Urinary bladder (tissue), 4 donors: Measurements from ENCODE around the gene TRIM29. TPM values are rescaled to one million over a fixed set of nuclear protein-coding genes. Genes with fewer than 3 reads are reported as not detected.
"Not testable (repeated sequence)": the region's sequence is repeated elsewhere in the genome, so short reads cannot be mapped to it uniquely, and the experiment has no call there.

Source experiments
- DNase-seq: peaks from one replicate; pipeline ENCODE4 v3.0.0-alpha.2; 2015; ENCODE audit errors: extremely low spot score
- H3K27ac ChIP-seq: one replicate; pipeline ENCODE4 v1.5.1; 2013; ENCODE audit warnings: low read depth, mild to moderate bottlenecking, moderate library complexity
- H3K36me3 ChIP-seq: one replicate; pipeline ENCODE4 v1.6.1; 2013; ENCODE audit warnings: mild to moderate bottlenecking, moderate library complexity; ENCODE audit not compliant: insufficient read depth
- H3K4me1 ChIP-seq: one replicate; pipeline ENCODE4 v1.6.1; 2013; ENCODE audit warnings: mild to moderate bottlenecking, moderate library complexity; ENCODE audit not compliant: insufficient read depth
- H3K4me3 ChIP-seq: one replicate; pipeline ENCODE4 v1.5.1; 2013; ENCODE audit warnings: low read depth, low read length
- WGBS: extraction: QIAGEN DNeasy Blood & Tissue Kit; methylation state at CpG from one replicate; pipeline ENCODE4 v1.1.7; 2013; 5-methylcytosine and 5-hydroxymethylcytosine counted together
- polyA plus RNA-seq: library from polyadenylated mRNA; stranded (reverse); fragments of 200-250 nt; gene quantifications from one replicate; pipeline ENCODE4 v1.2.3, GENCODE V29; 2013
- total RNA-seq: library from RNA; depleted of rRNA; stranded (reverse); fragments of >200 nt; gene quantifications from one replicate; pipeline ENCODE4 v1.2.3, GENCODE V29; 2014
- donor health status: healthy with polysubstance abuse.
- donor health status: healthy.

Gene TRIM29
- total and polyA plus RNA-seq, 2 donors: 32.3 to 37.5 TPM

GRCh38 chr11:120180063-120180462 lies 42.1 kb upstream of the TRIM29 start:
- not testable (repeated sequence) for H3K4me3 ChIP-seq, H3K4me1 ChIP-seq, H3K36me3 ChIP-seq, DNase-seq, H3K27ac ChIP-seq
- 81% methylated on average over 6 of the region's 6 CpGs for WGBS

GRCh38 chr11:120179057-120179672 lies 41.3 kb upstream of the TRIM29 start:
- Histone ChIP-seq H3K36me3 (no peaks in the 10 kb centered on the region), H3K4me1 (no peaks in the 10 kb centered on the region), H3K27ac (no peak overlapping the region), H3K4me3 (no peak overlapping the region)
- DNase-seq: no peak
- WGBS: 79% methylated on average over 10 of the region's 10 CpGs

GRCh38 chr11:120178561-120179056 lies 40.7 kb upstream of the TRIM29 start:
- Histone ChIP-seq H3K27ac (no peak overlapping the region), H3K36me3 (no peaks in the 10 kb centered on the region), H3K4me3 (no peak overlapping the region), H3K4me1 (no peaks in the 10 kb centered on the region)
- DNase-seq: no peak
- 70% methylated on average over 5 of the region's 5 CpGs for whole genome bisulfite sequencing

GRCh38 chr11:120174866-120175265 lies 37.0 kb upstream of the TRIM29 start:
- Histone ChIP-seq H3K36me3 (no peaks in the 10 kb centered on the region), H3K4me3 (no peak overlapping the region), H3K4me1 (no peaks in the 10 kb centered on the region), H3K27ac (no peak overlapping the region)
- DNase-seq: no peak
- WGBS: 75% methylated on average over 4 of the region's 4 CpGs

DNA sequence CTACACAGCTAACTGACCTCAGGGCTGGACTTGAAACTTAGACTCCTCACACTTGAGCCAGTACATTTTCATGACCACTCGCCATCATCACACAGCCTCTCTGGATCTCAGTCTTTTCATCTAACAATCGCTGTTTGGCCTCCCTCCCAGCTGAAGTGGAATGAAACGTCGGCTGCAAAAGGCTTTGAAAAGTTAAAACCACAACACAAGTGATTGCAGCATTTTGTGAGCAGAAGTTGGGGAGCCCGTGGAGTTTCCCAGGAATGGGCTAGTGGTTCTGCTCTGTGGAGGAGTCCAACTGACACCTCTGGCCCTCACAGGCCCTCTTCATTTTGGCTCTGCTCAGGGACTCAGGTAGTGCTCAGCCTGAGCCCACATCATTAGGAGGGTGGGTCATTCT lies 35.9 kb upstream of the TRIM29 start:
- DNase-seq: no peak
- WGBS: 34% methylated on average over 5 of the region's 5 CpGs

GRCh38 chr11:120173019-120173705 lies 35.2 kb upstream of the TRIM29 start:
- Histone ChIP-seq H3K4me3 (no peak overlapping the region), H3K36me3 (no peaks in the 10 kb centered on the region), H3K4me1 (no peaks in the 10 kb centered on the region), H3K27ac (no peak overlapping the region)
- 70% methylated on average over 11 of the region's 11 CpGs for WGBS
- DNase-seq: no peak

More for the DNA sequence above, 35.9 kb upstream of the TRIM29 start:
- H3K4me3 ChIP-seq: no peak overlapping the region
- no peaks in the 10 kb centered on the region for H3K4me1 ChIP-seq
- H3K36me3 ChIP-seq: no peaks in the 10 kb centered on the region
- no peak overlapping the region for H3K27ac ChIP-seq

GRCh38 chr11:120172054-120172911 lies 34.4 kb upstream of the TRIM29 start:
- DNase-seq: no peak
- 34% methylated on average over 24 of the region's 24 CpGs for WGBS
- no peak overlapping the region for H3K4me3 ChIP-seq

GRCh38 chr11:120170741-120171261 lies 32.9 kb upstream of the TRIM29 start:
- DNase-seq: no peak
- WGBS: 88% methylated on average over 12 of the region's 12 CpGs
- Histone ChIP-seq H3K27ac (no peak overlapping the region), H3K4me3 (no peak overlapping the region), H3K36me3 (no peaks in the 10 kb centered on the region), H3K4me1 (no peaks in the 10 kb centered on the region)

More at GRCh38 chr11:120172054-120172911, 34.4 kb upstream of the TRIM29 start:
- no peaks in the 10 kb centered on the region for H3K4me1 ChIP-seq
- H3K27ac ChIP-seq: no peak overlapping the region
- H3K36me3 ChIP-seq: no peaks in the 10 kb centered on the region

GRCh38 chr11:120169981-120170698 lies 32.2 kb upstream of the TRIM29 start:
- Histone ChIP-seq H3K27ac (no peak overlapping the region), H3K4me3 (no peak overlapping the region), H3K4me1 (no peaks in the 10 kb centered on the region), H3K36me3 (no peaks in the 10 kb centered on the region)
- no peak for DNase-seq
- WGBS: 61% methylated on average over 27 of the region's 27 CpGs

DNA sequence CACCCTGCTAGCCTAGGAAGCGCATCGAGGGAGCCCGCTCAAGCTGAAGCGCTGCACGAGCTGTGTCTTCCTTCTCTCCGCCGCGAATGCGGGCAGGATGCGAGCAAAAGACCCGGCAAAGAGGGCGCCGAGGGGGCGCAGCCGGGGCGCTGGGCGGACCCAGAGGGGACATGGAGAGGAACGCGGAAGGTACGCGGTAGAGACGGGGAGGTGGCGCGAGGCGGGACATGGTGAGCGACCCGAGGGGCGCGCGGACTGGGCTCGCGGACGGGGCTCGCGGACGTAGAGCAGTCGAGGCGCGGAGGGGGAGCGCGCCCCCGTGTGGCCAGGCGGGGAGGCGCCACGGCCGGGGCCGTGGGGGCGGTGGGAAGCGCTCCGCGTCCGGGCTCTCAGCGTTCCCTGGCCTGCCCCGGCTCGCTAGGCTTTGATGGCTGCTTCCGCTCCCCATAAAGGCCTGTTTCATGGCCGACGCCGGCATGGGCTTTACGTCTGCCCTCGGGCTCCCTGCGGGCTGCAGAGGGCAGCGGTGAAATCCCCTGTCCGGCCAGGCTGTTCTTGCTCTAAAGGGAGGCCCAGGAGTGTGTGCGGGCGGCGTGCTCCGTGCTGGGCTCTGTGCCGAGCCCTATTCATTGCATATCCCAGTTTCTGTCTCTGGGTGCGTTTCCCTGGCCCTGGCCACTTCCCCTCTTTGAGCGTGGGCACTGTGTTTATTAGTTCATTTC lies 31.2 kb upstream of the TRIM29 start:
- H3K27ac ChIP-seq: peak overlapping the region; percentile 19
- no peaks in the 10 kb centered on the region for H3K4me1 ChIP-seq
- no peak for DNase-seq
- under 1% methylated on average over 71 of the region's 71 CpGs for WGBS
- no peaks in the 10 kb centered on the region for H3K36me3 ChIP-seq
- peak overlapping the region; percentile 36 for H3K4me3 ChIP-seq

DNA sequence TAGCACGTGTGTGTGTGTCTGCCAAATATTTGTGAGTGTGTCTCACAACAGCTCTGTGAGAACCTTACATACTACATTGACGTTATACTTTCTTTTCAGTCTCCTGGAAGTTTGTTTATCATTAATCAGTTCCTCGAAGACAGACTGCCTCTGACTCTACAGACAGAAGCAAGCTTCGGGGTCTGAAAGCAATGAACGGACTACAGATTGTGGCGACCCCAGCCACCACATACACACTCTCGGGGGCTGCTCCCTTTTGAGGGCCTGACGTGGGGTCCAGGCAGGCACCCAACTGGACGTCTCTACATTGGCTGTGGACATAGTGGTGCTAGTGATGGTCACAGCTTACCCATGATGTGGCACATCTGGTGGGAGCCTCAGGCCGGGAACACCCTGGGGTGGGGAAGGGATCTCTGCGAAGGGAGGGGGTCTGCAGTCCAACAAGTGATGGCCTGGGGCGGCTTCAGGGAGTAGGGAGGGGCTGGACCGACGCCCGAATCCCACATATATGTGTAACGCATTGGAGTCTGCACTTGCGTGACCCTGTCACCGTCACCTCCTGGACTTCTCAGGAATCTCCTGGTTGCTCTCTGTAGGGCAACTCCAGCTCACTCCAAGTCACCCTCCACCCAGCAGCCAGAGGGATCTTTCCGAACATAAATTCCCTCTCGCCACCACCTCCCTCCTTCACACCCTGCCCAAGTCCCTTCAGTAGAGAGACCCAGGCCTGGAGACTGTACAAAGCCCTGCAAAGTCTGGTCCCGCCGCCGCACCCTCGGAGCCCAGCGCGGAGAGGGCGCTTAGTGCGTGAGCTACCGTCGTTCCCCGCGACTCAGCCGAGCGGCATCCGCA lies 30.4 kb upstream of the TRIM29 start:
- Histone ChIP-seq H3K27ac (peak overlapping the region; percentile 19), H3K36me3 (no peaks in the 10 kb centered on the region), H3K4me1 (no peaks in the 10 kb centered on the region), H3K4me3 (peak overlapping the region; percentile 36)
- no peak for DNase-seq
- 29% methylated on average over 35 of the region's 35 CpGs for WGBS

- Histone ChIP-seq H3K27ac (no peak overlapping the region), H3K36me3 (no peaks in the 10 kb centered on the region), H3K4me1 (no peaks in the 10 kb centered on the region), H3K4me3 (no peak overlapping the region)
- no peak for DNase-seq
- WGBS: 66% methylated on average over 11 of the region's 11 CpGs
Measured at GRCh38 chr11:120167659-120168058, 29.7 kb upstream of the TRIM29 start.
